A549 (cell line): ENCODE measurements around the gene KCNMA1.

ENCODE experiments used
- CBX8 ChIP-seq: fragments of 200-600 bp; sonication (generic); IDR thresholded peaks from 2 replicates; pipeline ENCODE4 v1.6.1; 2016
- HMGXB4 ChIP-seq: fragments of 250-450 bp; sonication (Bioruptor Pico); IDR thresholded peaks from 2 replicates; pipeline ENCODE4 v1.5.0; 2021; ENCODE audit warnings: mild to moderate bottlenecking, moderate library complexity, borderline replicate concordance
- TP53 ChIP-seq: fragments of 250-450 bp; sonication (Bioruptor Pico); IDR thresholded peaks from 2 replicates; pipeline ENCODE4 v1.5.0; 2021; ENCODE audit warnings: mild to moderate bottlenecking, moderate library complexity

- no peak for TF ChIP-seq HMGXB4 (CRISPR knock-in tag)
- TF ChIP-seq CBX8: no peak
- no peak for TF ChIP-seq TP53 (CRISPR knock-in tag)
These were observed 71.4 kb downstream of the KCNMA1 start for GRCh38 chr10:77566236-77566635.
